HG03060 (cell line): ENCODE data around the gene RNF157.

Source experiments
- ATAC-seq: cut with Tn5 transposase; IDR thresholded peaks from one replicate; pipeline ENCODE4 v1.9.1; 2021; ENCODE audit warnings: low read depth, moderate number of reproducible peaks; ENCODE audit not compliant: unreplicated experiment

Gene RNF157

DNA sequence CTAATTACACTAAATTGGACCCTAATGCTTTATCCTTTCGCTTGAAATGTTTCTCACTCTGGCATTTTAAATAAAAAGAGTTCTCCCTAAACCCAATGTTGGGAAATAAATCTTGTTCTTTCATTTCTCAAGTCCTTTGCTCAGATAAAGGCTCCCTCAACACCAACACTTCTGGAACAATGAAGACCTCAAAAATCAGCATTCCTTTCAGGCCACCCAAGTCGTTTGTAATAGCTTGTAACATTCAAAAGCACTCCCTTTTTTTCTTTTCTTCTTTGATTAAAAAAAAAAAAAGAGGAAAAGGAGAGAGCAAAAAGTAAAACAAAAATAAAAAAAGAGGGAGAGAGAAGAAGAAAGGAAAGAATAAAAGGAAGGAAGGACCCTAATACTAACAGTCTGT is 76.0 kb downstream of the RNF157 start:
- ATAC-seq: no peak

DNA sequence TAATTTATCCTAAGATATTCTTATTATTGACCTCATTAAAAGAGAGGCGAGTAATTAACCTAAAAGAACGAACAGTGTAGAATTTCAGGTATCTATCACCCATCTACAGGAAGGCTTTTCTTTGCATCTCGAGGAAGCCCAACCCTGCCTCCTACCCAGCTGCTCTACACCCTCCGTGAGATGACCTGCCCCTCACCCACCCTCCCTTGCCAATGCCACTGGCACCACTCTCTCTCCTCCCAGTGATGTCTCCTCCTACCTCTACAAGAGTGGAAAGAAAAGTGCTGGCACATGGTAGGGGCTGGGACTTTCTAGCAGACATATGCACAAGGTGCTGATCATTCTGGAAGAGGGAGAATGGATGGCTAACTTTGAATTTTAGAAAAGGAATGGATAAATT is 76.4 kb downstream of the RNF157 start:
- no peak for ATAC-seq

DNA sequence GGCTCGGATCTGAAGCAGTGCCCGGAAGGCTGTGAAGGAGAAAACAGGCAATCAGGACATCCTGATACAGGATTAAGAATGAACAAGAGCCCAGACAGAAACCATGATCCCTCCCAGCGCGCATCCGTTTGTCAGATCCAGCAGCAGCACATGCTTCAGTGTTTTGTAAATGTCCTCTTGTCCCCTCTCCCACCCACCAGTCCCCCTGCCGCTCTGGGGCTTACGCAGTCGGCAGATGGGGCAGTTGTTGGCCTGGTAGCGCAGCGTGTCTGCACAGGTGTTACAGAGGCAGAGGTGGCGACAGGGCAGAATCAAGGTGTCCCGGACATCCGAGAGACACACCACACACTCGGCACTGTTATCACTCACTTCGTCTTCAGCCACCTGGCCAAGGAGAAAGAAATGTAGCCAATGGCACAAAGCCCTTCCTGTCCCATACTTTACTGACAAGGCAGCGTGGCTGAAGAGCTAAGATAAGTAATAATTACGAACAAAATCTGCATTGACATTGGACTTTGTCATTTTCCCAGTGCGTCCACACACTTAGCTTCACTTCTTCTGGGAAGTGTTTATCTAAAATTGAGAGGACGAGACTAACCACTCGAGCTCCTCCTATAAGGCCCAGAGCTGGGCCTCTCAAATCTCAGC is 78.5 kb downstream of the RNF157 start:
- no peak for ATAC-seq

DNA sequence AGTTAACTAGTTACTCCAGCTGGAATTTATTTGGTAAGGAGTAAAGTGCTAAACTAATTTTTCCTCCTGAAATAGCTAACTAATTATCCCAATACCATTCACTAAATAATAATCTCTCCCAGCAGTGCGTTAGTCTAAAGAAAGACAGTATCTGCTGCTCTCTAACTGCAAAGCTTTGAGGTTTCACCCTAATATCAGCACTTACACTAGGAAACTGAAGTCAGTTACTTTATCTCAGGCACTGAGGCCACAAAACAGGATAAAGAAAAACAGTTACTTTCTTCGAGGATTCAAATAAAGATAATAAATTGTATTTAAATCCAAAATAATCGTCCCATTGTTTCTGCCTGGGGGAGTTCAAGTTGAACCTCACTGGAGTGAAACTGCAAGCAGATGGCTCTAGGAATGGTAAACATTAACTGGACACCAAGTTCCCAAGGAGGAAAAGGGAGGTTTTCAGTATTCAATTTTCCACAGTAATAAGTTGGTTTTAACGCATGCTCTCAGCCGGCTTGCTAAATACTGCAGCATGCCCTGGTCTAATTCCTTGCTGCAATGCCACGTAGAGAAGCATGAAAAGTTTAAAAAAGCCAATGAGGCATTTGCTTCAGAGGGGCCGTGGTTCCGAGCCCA is 79.3 kb downstream of the RNF157 start:
- no peak for ATAC-seq

DNA sequence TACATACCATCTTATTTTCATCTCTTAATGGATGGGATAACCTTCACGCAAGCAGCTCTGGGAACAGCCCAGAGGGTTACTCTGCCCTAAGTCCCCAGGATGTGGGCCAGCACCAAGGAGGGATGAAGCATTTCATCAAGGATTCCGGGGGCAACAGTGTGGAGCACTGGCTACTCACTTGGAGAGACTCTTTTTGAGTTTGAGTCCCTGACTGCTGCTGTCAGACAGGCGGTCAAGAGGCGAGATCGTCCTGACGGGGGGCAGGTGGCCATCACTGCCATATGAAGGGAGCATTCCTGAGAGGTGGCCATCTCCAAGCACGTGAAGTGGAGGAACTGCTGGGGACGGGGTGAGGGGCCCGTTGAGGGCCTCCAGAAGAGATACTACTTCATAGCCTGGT is 81.1 kb downstream of the RNF157 start:
- no peak for ATAC-seq

DNA sequence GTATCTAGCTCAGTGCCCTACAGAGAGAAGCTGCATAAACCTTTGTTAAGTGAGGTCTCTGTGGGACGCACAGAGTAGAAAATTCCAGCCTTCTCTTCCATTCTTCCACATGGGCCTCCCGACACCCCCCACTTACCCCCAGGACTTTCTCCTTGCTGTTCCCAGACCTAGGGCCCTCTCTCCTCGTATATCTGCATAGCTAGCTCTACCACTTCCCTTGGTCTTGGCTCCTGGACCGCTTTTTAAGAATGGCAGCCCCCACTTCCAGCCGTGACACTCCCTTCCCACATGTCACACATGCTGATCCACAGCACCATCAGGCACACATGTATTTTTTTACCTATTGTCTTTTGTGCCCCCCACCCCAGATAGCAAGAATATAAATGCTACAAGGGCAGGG is 82.5 kb downstream of the RNF157 start:
- no peak for ATAC-seq

DNA sequence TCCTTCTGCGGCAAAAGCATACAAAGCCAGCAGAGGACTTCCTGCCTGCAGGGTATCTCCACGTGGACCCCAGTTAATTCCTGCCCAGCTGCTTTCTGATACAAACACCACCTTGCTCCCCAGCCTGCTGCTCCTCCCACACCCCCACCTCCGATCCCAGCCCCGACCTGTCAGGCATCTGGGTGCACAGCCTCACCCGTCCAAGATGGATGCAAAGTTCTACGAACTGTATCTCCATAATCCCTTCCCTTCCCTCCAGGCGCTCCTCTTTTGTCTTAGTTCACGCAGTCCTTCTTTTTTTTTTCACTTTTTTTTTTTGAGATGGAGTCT is 83.7 kb downstream of the RNF157 start:
- ATAC-seq: no peak

DNA sequence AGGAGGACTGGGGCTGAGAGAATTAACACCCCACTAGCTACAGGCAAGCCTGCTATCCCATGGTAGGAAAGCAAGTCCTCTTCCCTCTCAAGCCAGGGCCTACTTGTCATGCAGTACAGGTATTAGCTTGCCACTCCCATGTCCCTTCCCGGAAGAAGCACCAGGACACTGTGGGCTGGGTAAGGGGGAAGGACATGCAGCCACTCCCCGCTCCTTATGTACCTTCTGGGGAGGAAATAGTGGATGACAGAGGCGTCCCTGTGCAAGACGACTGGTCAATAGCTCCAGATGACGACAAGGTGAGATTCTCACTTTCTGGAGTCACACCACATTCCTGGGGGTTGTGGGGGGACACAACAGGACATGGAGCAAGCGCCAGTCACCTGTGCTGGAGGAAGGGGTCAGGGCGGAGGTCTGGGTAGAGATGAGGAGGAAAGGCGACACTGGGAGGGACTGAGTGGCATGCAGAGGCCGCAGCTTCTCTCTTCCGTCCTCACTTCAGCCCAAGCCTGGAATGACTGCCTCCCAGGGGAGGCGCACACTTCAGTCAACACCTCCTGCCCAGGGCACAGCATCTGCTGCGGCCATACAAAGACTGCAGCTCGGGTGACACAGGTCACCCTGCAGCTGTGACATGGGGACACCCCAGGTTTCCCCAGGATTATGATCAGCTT is 84.2 kb downstream of the RNF157 start:
- ATAC-seq: no peak

DNA sequence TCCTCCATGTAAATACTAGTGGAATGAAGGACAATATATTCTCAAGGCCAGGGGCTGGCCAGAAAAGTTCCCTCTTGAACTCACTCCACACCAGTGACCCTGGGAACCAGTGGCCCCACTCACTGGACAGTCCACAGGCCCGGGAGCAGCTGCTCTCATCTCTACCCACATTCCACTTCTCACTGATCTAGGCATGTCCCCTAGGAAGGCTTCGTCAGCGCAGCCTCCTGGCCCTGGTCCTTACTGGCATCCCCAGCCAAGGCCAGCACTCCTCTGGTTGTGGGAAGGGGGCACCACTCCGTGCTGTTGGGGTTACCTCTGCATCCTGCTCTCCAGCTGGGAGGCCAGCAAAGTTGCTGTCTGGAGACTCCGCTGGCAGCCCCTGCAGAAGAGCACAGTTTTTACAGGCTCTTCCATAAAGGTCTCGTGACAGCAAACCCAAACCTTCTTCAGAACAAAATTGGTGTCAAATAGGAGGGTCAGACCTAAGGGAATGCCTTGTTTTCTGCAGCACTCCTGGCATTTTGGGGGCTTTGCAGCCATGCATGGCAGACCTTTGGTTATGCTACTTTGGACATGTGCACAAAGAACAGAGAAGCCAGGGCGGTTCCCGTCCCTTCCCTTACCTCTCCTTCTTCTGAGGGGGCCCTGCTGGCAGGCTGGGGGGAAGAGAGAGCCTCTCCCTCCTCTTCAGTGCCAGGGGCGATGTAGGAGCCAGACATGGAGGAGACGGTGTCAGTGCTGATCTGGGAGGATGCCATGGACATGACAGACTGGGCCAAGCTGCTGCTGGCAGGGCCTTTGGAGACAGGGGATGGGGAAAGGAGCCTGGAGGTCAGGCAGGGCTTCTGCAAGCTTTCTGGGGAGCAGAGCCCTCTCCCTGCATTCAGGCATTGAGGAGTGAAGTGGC is 85.1 kb downstream of the RNF157 start:
- ATAC-seq: no peak

DNA sequence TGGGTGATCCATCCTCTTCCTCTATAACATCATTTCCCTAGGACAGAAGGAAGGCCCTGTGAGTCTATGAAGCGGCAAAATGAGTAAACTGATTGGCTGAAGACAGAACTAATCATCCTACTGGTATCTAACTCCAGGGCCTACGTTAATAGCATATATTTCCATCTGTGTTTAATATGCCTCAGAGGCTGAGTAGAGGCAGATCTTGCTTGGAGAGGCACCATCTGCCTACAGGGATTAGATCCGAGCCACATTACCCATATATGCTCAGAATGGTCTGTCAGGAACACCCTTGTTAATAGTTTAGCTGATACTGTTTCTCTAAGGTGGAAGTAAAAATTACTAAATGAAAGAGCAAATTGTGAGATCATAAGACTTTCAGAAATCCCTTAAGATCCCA is 86.0 kb downstream of the RNF157 start:
- ATAC-seq: no peak

DNA sequence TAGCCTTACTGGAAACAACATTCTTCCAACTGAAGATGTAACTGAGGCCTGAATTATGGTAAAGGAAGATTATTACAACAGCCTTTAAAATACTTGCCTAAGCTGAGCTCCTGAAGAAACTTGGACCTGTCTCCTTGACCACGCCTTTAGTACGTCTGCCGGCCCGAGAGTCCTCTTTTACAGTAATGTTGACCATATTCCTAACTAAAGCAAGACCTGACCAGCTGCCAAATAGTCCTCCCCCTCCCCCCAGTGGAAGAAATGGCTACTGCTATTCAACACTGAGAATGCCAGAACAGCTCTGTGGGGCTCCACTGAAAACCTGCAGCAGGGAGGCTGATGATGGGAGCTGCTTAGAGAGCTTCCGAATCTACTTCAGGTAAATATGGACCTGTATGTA is 86.7 kb downstream of the RNF157 start:
- ATAC-seq: no peak

DNA sequence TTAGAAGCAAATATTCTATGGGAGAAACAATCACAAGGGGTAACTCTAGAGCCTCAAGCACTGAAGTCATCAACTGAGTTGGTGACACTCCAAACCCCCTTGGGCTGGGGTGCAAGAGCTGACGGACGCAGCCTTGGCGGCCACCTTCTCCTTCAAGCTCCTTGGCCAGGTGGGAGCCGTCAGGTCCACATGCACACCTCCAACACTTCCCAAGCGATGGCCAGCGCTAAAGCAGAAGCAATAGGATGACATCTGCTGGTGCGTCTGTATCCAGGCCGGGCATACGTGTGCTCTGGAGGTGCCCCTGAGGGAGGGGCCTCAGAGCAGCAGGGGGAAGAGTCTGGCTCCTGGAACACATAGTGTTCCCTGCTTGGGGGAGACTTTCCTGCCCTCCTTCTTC is 87.1 kb downstream of the RNF157 start:
- no peak for ATAC-seq

DNA sequence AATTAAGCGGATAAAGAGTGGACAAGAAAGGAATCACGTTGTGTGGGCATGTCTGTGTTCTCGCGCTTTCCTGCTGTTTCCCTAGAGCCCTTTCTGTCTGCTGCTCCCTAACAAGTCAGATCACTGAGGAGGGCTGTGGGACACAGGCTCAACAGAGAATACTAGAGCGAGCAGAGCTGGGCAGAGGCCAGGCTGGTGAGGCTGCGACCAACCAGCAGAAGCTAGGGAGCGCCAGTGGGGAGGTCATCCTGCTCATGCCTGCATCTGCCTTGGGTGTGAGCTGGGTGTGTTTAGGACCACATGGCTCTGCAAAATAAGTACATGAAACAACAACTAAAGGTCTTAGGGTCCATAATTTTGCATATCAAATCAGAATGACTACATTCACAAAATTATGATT is 87.7 kb downstream of the RNF157 start:
- no peak for ATAC-seq

DNA sequence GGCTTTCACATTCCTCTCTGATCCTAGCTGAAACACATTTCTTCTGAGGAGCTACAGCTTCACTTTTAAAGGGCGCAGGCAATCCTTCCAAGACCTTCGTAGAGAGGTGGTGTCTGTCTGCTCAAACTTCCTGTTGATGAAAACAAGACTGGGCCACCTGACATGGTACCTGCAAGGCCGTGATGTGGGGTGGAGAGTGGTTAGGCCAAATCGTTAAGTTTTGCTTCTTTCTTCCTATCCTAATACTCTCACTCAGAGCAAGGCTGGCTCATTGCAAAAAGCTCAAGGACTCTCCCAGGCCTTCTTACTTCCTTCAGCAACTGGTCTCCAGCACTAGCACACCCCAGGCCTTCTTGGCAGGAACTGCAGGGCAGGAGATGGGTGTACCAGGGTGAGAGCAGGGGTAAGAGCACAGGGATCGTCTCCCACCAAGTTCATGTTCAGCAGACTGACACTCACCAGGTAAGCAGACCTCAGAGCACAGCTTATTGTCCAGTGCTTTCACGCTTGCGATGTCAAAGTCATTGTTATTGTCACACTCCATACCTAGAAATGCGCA is 88.3 kb downstream of the RNF157 start:
- no peak for ATAC-seq

DNA sequence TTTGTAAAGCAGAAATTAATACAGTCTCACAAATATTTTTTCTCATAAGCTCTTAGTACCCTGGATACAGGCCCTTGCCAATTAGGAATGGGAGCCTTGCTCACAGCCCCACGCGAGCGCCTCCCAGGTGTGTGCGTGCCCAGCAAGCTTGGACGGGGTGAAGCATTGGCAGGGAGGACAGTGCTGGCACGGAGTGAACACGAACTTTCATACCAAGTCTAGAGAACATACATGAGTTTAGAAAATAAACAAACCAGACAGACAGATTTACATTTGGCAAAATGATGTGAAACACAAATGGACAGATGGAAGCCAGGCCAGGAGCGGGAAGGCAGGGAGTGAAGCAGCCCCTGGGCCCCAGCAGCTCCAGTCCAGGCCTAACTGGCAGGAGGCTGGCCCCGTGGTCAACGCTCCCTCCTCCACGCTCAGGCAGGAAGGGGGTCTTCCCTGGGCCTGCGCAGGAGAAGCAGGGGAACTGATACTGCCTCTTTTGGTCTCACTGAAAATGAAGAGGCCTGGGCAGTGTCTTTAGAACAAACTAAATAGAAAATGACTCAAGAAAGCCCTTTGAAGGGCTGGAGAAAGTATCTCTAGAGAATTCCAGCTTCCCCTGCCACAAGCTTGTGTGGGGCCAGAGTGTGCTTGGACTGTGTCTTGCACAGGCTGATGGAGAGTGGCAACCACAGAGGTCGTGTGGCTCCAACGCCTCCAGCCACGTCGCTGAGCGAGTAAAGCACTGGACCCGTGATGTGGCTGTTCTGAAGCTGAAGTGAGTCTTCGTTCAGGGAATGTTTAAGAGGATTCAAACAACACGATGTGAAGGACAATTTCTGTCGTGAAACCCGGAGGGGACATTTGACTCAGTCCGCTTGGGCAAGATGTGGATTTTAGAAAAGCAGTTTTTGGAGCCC is 89.3 kb downstream of the RNF157 start:
- no peak for ATAC-seq

DNA sequence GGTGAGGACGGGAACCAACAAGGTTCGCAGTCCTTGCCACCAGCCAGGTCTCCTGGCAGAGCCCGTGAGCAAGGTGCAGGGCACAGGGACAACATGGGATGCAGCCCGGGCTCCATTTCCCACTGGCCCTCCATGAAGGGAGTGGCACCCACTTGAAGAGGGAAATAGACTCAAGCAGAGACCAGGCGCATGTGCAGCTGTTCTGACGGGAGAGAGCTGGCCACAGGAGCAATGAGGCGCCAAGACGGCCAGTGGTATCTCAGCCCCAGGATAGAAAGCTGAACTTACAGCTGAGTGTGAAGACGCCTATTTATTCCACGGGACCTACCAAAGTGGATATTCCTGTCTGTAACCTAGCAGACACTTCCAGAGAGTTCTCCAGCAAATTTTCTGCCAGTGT is 91.1 kb downstream of the RNF157 start:
- ATAC-seq: no peak

DNA sequence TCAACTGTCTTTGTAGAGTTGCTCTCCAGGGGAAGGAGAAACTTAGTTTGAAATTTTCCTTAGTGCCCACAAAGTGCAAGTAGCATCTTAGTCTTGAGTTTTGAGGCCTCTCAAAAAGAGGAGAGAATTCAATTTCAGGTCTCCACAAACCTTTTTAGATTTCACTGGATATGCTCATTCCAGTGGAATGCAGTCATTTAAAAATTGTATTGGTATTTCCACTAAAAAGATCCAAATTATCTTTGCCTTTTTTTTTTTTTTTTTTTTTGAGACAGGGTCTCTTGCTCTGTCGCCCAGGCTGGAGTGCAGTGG is 92.3 kb downstream of the RNF157 start:
- ATAC-seq: no peak

DNA sequence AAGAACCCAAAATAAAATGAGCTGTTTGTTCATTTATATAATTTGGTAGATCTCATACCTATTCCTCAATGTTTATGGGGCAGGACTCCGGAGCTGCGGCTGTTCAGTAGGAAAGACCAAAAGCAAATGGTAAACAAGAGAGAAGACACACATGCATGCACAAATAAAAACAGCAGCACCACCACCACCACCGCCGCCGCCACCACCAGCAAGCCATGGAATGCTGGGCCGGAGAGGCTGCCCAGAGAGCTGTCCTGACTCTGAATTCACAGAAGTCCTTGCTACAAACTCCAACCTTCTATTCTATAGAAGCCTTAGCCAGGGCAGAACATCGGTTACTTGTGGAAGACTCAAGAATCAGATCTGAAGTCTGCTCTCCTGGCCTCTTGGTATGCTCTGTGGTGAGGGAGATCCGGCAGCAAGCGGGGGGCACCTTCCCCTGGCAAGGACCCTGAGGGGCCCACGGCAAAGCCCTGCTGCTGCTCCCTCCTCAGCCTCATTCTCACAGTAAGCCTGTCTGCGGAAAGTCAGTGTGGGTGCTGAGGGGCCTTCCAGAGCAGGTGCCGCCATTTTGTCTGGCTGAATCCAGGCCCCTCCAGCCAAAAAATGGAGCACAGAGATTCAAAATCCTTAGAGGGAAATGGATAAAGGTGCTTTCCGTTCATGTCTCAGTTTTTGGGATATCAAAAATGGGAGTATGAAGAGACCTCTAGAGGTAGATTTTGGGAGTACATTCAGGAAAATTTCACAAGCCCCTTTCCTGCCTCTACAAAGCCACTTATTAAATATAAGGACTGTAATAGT is 92.9 kb downstream of the RNF157 start:
- ATAC-seq: no peak
